Fibroblast of lung (primary cell): ENCODE results near the gene KCNAB2.

Experiments used
- EZH2 ChIP-seq: IDR thresholded peaks from 2 replicates; pipeline ENCODE4 v1.5.1; 2012; ENCODE audit warnings: low read length, control low read depth, mild to moderate bottlenecking; ENCODE audit errors: missing control alignments
- TF ChIP-seq, protein P1 (sequence below), 2 donors: IDR thresholded peaks in 1 of 2; conservative IDR thresholded peaks in 1 of 2; 1 replicate in 1 of 2; 2 replicates in 1 of 2; pipeline ENCODE4 v1.5.1; 2011 to 2012; ENCODE audit warnings: low read length in 2 of 2, control low read depth in 1 of 2, inconsistent platforms in 1 of 2, low read depth in 1 of 2, mild to moderate bottlenecking in 1 of 2

DNA sequence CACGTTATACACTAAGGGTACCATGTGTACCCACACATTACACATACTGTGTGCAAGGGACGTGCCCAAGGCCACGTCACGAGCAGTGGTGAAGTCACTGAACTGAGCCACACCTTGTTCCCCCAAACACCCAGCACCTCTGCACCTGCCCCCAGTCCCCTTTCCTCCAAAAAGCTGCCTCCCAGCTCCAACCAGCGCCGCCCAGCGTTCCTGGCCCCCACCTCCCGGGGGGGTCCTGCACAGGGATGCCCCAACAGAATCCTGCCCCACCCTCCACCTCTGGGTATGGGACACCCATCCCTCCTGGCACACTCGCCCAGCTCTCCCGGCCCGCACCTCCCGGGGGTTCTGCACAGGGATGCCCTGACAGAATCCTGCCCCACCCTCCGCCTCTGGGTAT, 80.3 kb downstream of the KCNAB2 start:
- TF ChIP-seq, protein P1, sequence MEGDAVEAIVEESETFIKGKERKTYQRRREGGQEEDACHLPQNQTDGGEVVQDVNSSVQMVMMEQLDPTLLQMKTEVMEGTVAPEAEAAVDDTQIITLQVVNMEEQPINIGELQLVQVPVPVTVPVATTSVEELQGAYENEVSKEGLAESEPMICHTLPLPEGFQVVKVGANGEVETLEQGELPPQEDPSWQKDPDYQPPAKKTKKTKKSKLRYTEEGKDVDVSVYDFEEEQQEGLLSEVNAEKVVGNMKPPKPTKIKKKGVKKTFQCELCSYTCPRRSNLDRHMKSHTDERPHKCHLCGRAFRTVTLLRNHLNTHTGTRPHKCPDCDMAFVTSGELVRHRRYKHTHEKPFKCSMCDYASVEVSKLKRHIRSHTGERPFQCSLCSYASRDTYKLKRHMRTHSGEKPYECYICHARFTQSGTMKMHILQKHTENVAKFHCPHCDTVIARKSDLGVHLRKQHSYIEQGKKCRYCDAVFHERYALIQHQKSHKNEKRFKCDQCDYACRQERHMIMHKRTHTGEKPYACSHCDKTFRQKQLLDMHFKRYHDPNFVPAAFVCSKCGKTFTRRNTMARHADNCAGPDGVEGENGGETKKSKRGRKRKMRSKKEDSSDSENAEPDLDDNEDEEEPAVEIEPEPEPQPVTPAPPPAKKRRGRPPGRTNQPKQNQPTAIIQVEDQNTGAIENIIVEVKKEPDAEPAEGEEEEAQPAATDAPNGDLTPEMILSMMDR (conservative IDR thresholded peaks at IDR 0.05 in 1 of 2, IDR thresholded peaks at IDR 0.05 in 1 of 2; ENCODE audit: low read depth in 1 of 2, low read length in 2 of 2): no peak
- no peak for TF ChIP-seq EZH2
